ENCODE results near the gene MRPL37.
A peak's percentile ranks its signal among the peaks of the same experiment; 100 is the strongest.

Gene MRPL37

GRCh38 chr1:54227091-54227602 lies 27.2 kb downstream of the MRPL37 start (continued):
- TF ChIP-seq ELK4 (IDR thresholded peaks at IDR 0.05; ENCODE audit: borderline replicate concordance, low read depth, low read length) (no peak), ZNF660 (tag by site-specific recombination; IDR thresholded peaks at IDR 0.05) (peak; percentile 43; the same call in 1 of the 2 replicates), ZNF473 (tag by site-specific recombination; IDR thresholded peaks at IDR 0.05) (no peak), SP3 (tag by site-specific recombination; IDR thresholded peaks at IDR 0.05) (peak; percentile 14; the same call in 1 of the 2 replicates), MEIS1 (CRISPR knock-in tag; IDR thresholded peaks at IDR 0.05; ENCODE audit: borderline replicate concordance) (no peak), HOXC10 (CRISPR knock-in tag; IDR thresholded peaks at IDR 0.05) (no peak), BCL11A (tag by site-specific recombination; IDR thresholded peaks at IDR 0.05; ENCODE audit: low read depth) (no peak), ZNF423 (tag by site-specific recombination; IDR thresholded peaks at IDR 0.05) (no peak), ZNF366 (tag by site-specific recombination; conservative IDR thresholded peaks at IDR 0.05) (peak; percentile 37; the same call in 1 of the 2 replicates), ZBTB17 (tag by site-specific recombination; IDR thresholded peaks at IDR 0.05) (peak; percentile 55), ZNF837 (tag by site-specific recombination; IDR thresholded peaks at IDR 0.05) (no peak), ZNF341 (tag by site-specific recombination; IDR thresholded peaks at IDR 0.05; ENCODE audit: low read depth) (no peak), GLIS1 (tag by site-specific recombination; IDR thresholded peaks at IDR 0.05) (no peak)
- TF ChIP-seq, protein P1, sequence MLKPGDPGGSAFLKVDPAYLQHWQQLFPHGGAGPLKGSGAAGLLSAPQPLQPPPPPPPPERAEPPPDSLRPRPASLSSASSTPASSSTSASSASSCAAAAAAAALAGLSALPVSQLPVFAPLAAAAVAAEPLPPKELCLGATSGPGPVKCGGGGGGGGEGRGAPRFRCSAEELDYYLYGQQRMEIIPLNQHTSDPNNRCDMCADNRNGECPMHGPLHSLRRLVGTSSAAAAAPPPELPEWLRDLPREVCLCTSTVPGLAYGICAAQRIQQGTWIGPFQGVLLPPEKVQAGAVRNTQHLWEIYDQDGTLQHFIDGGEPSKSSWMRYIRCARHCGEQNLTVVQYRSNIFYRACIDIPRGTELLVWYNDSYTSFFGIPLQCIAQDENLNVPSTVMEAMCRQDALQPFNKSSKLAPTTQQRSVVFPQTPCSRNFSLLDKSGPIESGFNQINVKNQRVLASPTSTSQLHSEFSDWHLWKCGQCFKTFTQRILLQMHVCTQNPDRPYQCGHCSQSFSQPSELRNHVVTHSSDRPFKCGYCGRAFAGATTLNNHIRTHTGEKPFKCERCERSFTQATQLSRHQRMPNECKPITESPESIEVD (tag by site-specific recombination; IDR thresholded peaks at IDR 0.05), result no peak

DNA sequence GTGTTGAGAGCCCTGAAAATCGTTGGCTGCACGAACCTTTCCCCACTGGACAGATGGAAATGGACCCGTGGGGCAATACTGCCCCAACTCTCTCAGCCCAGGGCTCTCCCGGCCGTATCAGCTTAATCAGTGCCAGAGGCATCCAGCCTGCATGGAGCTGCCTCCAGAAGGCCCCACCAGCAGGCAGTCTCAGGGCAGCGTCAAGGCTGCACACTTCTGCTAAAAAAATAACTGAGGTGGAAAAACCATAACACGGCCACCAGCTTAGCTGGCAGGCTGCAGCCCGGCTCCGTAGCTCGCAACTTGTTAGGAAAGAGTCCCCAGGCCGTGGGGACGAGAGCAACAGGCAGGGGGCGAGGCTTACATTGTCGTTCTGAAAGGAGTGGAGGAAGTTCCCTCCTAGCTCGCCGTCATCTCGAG lies 27.9 kb downstream of the MRPL37 start:
- no peaks in the 10 kb centered on the region for H3K9me3 ChIP-seq (ENCODE audit: control insufficient read depth, insufficient read depth, low read depth, low read length)
- H3K4me1 ChIP-seq (ENCODE audit: control insufficient read depth, insufficient read depth, low read length), result no peaks in the 10 kb centered on the region
- POLR2A ChIA-PET, result interaction anchor here (1.9 kb wide), 1 partner anchor 28 kb away, joined by 4 read pairs; the partner anchor contains the start of genes CYB5RL and MRPL37
- TF ChIP-seq ZNF37A (tag by site-specific recombination; IDR thresholded peaks at IDR 0.05), result no peak
- peak; percentile 80 for TF ChIP-seq SCRT2 (tag by site-specific recombination; IDR thresholded peaks at IDR 0.05)
- 0 out of 2 replicates have a peak, but pooled peaks have one; percentile 29 for TF ChIP-seq SCRT1 (tag by site-specific recombination; IDR thresholded peaks at IDR 0.05; ENCODE audit: borderline replicate concordance)
- TF ChIP-seq, protein P2, sequence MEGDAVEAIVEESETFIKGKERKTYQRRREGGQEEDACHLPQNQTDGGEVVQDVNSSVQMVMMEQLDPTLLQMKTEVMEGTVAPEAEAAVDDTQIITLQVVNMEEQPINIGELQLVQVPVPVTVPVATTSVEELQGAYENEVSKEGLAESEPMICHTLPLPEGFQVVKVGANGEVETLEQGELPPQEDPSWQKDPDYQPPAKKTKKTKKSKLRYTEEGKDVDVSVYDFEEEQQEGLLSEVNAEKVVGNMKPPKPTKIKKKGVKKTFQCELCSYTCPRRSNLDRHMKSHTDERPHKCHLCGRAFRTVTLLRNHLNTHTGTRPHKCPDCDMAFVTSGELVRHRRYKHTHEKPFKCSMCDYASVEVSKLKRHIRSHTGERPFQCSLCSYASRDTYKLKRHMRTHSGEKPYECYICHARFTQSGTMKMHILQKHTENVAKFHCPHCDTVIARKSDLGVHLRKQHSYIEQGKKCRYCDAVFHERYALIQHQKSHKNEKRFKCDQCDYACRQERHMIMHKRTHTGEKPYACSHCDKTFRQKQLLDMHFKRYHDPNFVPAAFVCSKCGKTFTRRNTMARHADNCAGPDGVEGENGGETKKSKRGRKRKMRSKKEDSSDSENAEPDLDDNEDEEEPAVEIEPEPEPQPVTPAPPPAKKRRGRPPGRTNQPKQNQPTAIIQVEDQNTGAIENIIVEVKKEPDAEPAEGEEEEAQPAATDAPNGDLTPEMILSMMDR (tag by site-specific recombination; IDR thresholded peaks at IDR 0.05), result peak; percentile 31; the same call in 1 of the 2 replicates
- CTCF ChIA-PET, result interaction anchor here (0.7 to 1.1 kb wide), 2 partner anchors 122 to 259 kb away, joined by 3 to 5 read pairs; no protein-coding TSS in a partner anchor
- H3K27ac ChIP-seq (ENCODE audit: extremely low read depth, low read depth, low read length), result no peak overlapping the region
- peaks cover 0 to 3% of the 10 kb centered on the region in 2 experiments; a peak in 1 of 3 replicates for H3K36me3 ChIP-seq (ENCODE audit: control insufficient read depth in 2 of 2, insufficient read depth in 1 of 2, low read length in 2 of 2)
- H3K4me3 ChIP-seq (ENCODE audit: low read depth, low read length), result no peak overlapping the region

DNA sequence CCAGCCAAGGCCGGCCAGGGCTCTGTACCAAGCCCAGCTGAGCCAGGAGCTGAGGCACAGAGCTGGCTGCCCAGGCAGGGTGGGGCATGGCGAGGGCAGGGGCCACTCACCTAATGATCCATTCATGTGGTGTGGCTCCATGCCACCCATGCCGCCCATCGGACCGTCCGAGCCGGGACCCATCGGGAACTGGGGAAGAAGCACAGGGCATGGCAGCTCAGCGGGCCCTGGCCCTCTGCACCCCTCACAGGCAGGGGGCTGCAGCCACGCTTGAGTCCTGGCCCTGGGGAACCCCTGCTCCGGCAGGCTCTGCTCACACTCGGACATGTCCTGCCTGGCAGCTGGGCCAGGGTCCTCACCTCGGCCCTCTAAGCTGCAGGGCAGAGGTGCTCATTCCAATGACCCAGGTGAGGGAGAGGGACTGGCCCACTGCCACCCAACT lies 28.7 kb downstream of the MRPL37 start:
- Histone ChIP-seq H3K4me1 (ENCODE audit: control insufficient read depth, insufficient read depth, low read length) (no peaks in the 10 kb centered on the region), H3K36me3 (ENCODE audit: control insufficient read depth in 2 of 2, insufficient read depth in 1 of 2, low read length in 2 of 2) (peaks cover 0 to 3% of the 10 kb centered on the region in 2 experiments; a peak in 1 of 3 replicates), H3K4me3 (ENCODE audit: low read depth, low read length) (no peak overlapping the region), H3K27ac (ENCODE audit: extremely low read depth, low read depth, low read length) (no peak overlapping the region), H3K9me3 (ENCODE audit: control insufficient read depth, insufficient read depth, low read depth, low read length) (no peaks in the 10 kb centered on the region)
- ChIA-PET CTCF (no interaction called here), POLR2A (no interaction called here)
- TF ChIP-seq, protein P3, sequence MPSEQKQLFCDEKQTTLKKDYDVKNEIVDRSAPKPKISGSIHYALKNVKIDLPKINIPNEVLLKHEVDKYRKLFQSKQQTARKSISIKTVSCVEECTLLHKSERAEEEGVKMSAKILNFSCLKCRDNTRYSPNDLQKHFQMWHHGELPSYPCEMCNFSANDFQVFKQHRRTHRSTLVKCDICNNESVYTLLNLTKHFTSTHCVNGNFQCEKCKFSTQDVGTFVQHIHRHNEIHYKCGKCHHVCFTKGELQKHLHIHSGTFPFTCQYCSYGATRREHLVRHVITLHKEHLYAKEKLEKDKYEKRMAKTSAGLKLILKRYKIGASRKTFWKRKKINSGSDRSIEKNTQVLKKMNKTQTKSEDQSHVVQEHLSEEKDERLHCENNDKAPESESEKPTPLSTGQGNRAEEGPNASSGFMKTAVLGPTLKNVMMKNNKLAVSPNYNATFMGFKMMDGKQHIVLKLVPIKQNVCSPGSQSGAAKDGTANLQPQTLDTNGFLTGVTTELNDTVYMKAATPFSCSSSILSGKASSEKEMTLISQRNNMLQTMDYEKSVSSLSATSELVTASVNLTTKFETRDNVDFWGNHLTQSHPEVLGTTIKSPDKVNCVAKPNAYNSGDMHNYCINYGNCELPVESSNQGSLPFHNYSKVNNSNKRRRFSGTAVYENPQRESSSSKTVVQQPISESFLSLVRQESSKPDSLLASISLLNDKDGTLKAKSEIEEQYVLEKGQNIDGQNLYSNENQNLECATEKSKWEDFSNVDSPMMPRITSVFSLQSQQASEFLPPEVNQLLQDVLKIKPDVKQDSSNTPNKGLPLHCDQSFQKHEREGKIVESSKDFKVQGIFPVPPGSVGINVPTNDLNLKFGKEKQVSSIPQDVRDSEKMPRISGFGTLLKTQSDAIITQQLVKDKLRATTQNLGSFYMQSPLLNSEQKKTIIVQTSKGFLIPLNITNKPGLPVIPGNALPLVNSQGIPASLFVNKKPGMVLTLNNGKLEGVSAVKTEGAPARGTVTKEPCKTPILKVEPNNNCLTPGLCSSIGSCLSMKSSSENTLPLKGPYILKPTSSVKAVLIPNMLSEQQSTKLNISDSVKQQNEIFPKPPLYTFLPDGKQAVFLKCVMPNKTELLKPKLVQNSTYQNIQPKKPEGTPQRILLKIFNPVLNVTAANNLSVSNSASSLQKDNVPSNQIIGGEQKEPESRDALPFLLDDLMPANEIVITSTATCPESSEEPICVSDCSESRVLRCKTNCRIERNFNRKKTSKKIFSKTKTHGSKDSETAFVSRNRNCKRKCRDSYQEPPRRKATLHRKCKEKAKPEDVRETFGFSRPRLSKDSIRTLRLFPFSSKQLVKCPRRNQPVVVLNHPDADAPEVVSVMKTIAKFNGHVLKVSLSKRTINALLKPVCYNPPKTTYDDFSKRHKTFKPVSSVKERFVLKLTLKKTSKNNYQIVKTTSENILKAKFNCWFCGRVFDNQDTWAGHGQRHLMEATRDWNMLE (tag by site-specific recombination; conservative IDR thresholded peaks at IDR 0.05; ENCODE audit: low read depth), result no peak
- no peak for TF ChIP-seq GLIS2 (tag by site-specific recombination; IDR thresholded peaks at IDR 0.05)
- no peak for TF ChIP-seq ZNF157 (tag by site-specific recombination; IDR thresholded peaks at IDR 0.05)
- no peak for TF ChIP-seq ZFP69B (tag by site-specific recombination; IDR thresholded peaks at IDR 0.05)
- no peak for TF ChIP-seq OSR2 (tag by site-specific recombination; IDR thresholded peaks at IDR 0.05)
- no peak for TF ChIP-seq ZNF146 (tag by site-specific recombination; IDR thresholded peaks at IDR 0.05)
- TF ChIP-seq ZNF571 (tag by site-specific recombination; IDR thresholded peaks at IDR 0.05), result no peak
- no peak for TF ChIP-seq ZIC2 (tag by site-specific recombination; IDR thresholded peaks at IDR 0.05)

All from HEK293 (cell line).